Cortex of kidney (tissue), 1 donor: ENCODE results near the gene RER1.
A peak's percentile ranks its signal among the peaks of the same experiment; 100 is the strongest.

ENCODE experiments used
- DNase-seq: peaks from one replicate; lab custom pipeline; 2025; lab: John Stamatoyannopoulos, UW

RER1 gene

GRCh38 chr1:2391041-2391930 is at the start of gene RER1, which contains the start of gene MORN1:
Gene RER1 (plus strand): TSS chr1:2391841. CDS start chr1:2395791, 3,950 bp downstream.
Gene MORN1 (minus strand): TSS chr1:2391554. CDS start chr1:2391533, 21 bp downstream.
- peak; percentile 64 for DNase-seq

GRCh38 chr1:2342384-2343022 is 49.1 kb upstream of the RER1 start:
- no peak for DNase-seq

GRCh38 chr1:2343023-2343935 is 48.4 kb upstream of the RER1 start:
- DNase-seq, result no peak

- no peak for DNase-seq
Measured at GRCh38 chr1:2344121-2344681, 47.4 kb upstream of the RER1 start.

- no peak for DNase-seq
Measured at GRCh38 chr1:2344744-2345296, 46.8 kb upstream of the RER1 start.

- DNase-seq, result no peak
Measured at GRCh38 chr1:2345297-2346075, 46.2 kb upstream of the RER1 start.

- DNase-seq, result no peak
Measured at GRCh38 chr1:2346691-2347408, 44.8 kb upstream of the RER1 start.

GRCh38 chr1:2347409-2347785 is 44.2 kb upstream of the RER1 start:
- DNase-seq, result no peak

- no peak for DNase-seq
Measured at GRCh38 chr1:2347896-2348295, 43.7 kb upstream of the RER1 start.

- no peak for DNase-seq
Measured at GRCh38 chr1:2348346-2349325, 43.0 kb upstream of the RER1 start.

- no peak for DNase-seq
Measured at GRCh38 chr1:2349806-2350205, 41.8 kb upstream of the RER1 start.

GRCh38 chr1:2350501-2350900 is 41.1 kb upstream of the RER1 start:
- no peak for DNase-seq

- no peak for DNase-seq
Measured at GRCh38 chr1:2350911-2351655, 40.6 kb upstream of the RER1 start.

- DNase-seq, result no peak
Measured at GRCh38 chr1:2351723-2352122, 39.9 kb upstream of the RER1 start.

GRCh38 chr1:2352341-2352896 is 39.2 kb upstream of the RER1 start:
- DNase-seq, result no peak

- no peak for DNase-seq
Measured at GRCh38 chr1:2352897-2353550, 38.6 kb upstream of the RER1 start.
